ENCODE data around the gene C19orf67.

Gene C19orf67

DNA sequence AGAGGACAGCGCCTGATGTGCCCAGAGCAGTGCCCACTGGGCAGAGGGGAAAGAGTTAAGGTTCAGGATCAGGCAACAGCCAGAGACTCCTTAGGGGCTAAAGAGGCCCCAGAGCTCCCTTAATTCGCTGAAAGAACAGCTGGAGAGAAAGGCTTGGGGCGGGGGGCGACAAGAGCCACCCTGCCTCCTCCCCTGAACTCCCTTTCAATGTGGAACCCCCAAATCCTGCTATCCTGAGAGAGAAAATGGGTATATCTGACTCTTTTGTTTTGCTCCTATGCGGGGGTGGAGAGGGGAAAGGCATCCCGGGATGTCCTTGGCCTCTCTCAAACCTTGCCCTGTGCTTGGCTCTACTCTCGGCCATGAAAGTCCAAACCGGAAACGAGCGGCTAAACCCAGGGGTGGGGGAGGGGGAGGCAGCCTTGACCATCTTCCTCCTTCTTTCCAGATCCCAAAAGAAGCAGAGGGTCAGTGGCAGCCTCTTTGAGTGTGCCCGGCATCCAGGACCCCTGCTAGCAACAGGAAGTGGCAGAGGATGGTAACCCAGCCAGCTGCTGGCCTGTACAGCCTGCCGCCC lies 27.3 kb upstream of the C19orf67 start:
- Histone ChIP-seq H3K4me3 (ENCODE audit: low read depth, low read length) (no peak overlapping the region), H2BK120ac (ENCODE audit: insufficient read depth, low read length, poor library complexity) (no peak overlapping the region), H3K27ac (ENCODE audit: low read depth, low read length) (no peak overlapping the region), H3K4me2 (ENCODE audit: low read length) (no peak overlapping the region), H4K12ac (ENCODE audit: low read depth, low read length) (no peak overlapping the region), H2AFZ (ENCODE audit: insufficient read depth, low read length, poor library complexity) (no peak overlapping the region), H2AK5ac (ENCODE audit: low read length) (no peak overlapping the region), H3K79me2 (ENCODE audit: control insufficient read depth, insufficient read depth, low read length, poor library complexity) (peaks cover 2% of the 10 kb centered on the region), H3K18ac (ENCODE audit: low read length) (no peak overlapping the region), H3K4ac (ENCODE audit: low read depth, low read length) (no peak overlapping the region), H2BK5ac (ENCODE audit: low read depth, low read length, poor library complexity) (no peak overlapping the region), H4K8ac (ENCODE audit: low read depth, low read length) (no peak overlapping the region), H4K91ac (ENCODE audit: low read depth, low read length) (no peak overlapping the region), H3K9me3 (ENCODE audit: insufficient read depth, low read depth, low read length) (no peaks in the 10 kb centered on the region), H3K27me3 (ENCODE audit: insufficient read depth, low read length) (no peaks in the 10 kb centered on the region), H2BK12ac (ENCODE audit: low read length) (no peak overlapping the region), H3K4me1 (ENCODE audit: control insufficient read depth in 1 of 2, insufficient read depth in 2 of 2, low read length in 2 of 2) (peaks cover 5 to 18% of the 10 kb centered on the region in 2 experiments), H3K79me1 (ENCODE audit: low read length) (no peaks in the 10 kb centered on the region), H3K23ac (ENCODE audit: low read length) (no peak overlapping the region), H3K14ac (ENCODE audit: low read length) (no peak overlapping the region), H3K36me3 (ENCODE audit: control insufficient read depth in 1 of 2, insufficient read depth in 2 of 2, low read length in 2 of 2) (no peaks in the 10 kb centered on the region), H3K9ac (ENCODE audit: low read length) (no peak overlapping the region)
- DNase-seq = no peak
- WGBS (ENCODE audit: extremely low coverage, insufficient coverage, insufficient read length) = no CpG with 5 or more reads among the region's 12 CpGs

DNA sequence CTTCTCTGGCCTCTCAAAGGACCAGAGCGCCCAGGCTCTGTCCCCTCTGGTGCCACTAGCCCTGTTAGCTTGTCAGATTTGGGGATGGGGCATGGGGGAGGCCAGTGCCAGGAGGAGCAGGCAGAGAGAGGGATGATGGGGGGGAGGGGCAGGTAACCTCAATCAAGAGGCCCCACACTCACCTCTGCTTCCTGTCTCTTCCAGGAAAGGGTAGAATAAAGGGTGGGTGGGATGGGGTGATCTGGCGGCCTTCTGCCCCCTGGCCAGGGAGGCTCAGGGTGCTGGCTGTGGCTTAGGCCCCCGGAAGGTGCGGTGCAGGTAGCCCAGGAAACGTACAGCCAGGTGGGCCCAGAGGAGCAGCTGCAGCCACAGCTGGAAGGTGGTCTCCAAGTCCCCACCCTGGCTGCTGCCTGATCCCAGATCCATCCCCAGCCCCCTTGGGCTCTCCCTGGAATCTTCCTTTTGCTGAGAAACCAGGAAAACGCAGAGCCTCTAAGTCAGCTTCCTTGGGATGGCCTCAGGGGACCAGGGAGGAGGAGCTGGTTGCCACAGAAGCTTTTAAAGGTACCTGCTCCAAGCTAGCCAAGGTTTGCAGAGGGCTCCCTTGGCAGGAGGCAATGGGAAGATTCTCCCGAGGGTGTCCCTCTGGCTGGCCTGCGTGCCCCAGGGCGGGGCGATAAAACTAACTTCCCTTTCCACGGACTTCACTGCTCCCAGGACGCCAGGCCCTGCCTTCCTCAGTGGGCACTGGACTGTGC lies 26.6 kb upstream of the C19orf67 start:
- Histone ChIP-seq H4K8ac (ENCODE audit: low read depth, low read length) (no peak overlapping the region), H2BK12ac (ENCODE audit: low read length) (no peak overlapping the region), H3K27ac (ENCODE audit: low read depth, low read length) (no peak overlapping the region), H3K4me1 (ENCODE audit: control insufficient read depth in 1 of 2, insufficient read depth in 2 of 2, low read length in 2 of 2) (peaks cover 5 to 18% of the 10 kb centered on the region in 2 experiments), H3K4me3 (ENCODE audit: low read depth, low read length) (no peak overlapping the region), H4K91ac (ENCODE audit: low read depth, low read length) (no peak overlapping the region), H4K12ac (ENCODE audit: low read depth, low read length) (no peak overlapping the region), H2AK5ac (ENCODE audit: low read length) (no peak overlapping the region), H3K4ac (ENCODE audit: low read depth, low read length) (no peak overlapping the region), H3K79me2 (ENCODE audit: control insufficient read depth, insufficient read depth, low read length, poor library complexity) (peaks cover 1% of the 10 kb centered on the region), H2AFZ (ENCODE audit: insufficient read depth, low read length, poor library complexity) (no peak overlapping the region), H3K14ac (ENCODE audit: low read length) (no peak overlapping the region), H3K79me1 (ENCODE audit: low read length) (no peaks in the 10 kb centered on the region), H3K9ac (ENCODE audit: low read length) (peak overlapping the region; percentile 41), H3K4me2 (ENCODE audit: low read length) (no peak overlapping the region), H3K23ac (ENCODE audit: low read length) (no peak overlapping the region), H3K9me3 (ENCODE audit: insufficient read depth, low read depth, low read length) (no peaks in the 10 kb centered on the region), H3K18ac (ENCODE audit: low read length) (no peak overlapping the region), H3K27me3 (ENCODE audit: insufficient read depth, low read length) (no peaks in the 10 kb centered on the region), H2BK120ac (ENCODE audit: insufficient read depth, low read length, poor library complexity) (no peak overlapping the region), H3K36me3 (ENCODE audit: control insufficient read depth in 1 of 2, insufficient read depth in 2 of 2, low read length in 2 of 2) (peaks cover 0 to 3% of the 10 kb centered on the region in 2 experiments), H2BK5ac (ENCODE audit: low read depth, low read length, poor library complexity) (no peak overlapping the region)
- no peak for DNase-seq
- no CpG with 5 or more reads among the region's 12 CpGs for WGBS (ENCODE audit: extremely low coverage, insufficient coverage, insufficient read length)

DNA sequence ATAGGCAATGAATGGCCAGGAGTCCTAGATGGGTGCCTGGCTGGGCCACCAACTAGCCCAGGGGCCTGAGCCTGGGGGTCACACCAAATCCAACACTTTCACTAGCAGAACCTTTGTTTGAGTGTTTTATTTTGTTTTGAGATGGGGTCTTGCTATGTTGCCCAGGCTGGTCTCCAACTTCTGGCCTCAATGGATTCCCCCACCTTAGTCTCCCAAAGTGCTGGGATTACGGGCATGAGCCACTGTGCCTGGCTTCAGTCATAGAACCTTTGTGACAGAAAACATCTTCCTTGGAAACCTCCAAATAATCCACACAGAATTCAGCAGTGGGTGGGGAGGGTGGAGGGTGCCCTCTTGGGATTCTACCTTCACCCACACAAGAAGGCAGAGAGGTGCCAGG lies 25.9 kb upstream of the C19orf67 start:
- WGBS (ENCODE audit: extremely low coverage, insufficient coverage, insufficient read length) = no CpG with 5 or more reads among the region's 1 CpG
- H3K4ac ChIP-seq (ENCODE audit: low read depth, low read length) = no peak overlapping the region

DNA sequence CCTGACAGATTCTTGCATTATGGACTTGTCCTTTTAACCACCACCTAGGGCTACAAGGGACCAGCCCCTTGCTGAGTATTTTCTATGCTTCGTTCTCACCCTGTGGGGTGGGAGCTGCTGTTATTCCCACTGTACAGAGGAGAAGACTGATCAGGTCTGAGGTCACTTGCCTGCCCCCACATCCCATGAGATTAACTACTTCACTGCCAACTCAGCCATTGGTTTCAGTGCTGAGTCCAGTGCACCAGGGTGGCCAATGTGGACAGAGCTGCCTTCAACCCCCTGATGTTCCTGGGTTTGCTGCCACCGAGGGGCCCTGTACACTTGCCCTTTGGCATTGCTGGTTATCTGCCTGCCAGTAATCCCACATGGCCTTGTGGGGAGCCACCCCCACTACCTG lies 25.1 kb upstream of the C19orf67 start:
- Histone ChIP-seq H2BK120ac (ENCODE audit: insufficient read depth, low read length, poor library complexity) (no peak overlapping the region), H3K14ac (ENCODE audit: low read length) (no peak overlapping the region)

More for the DNA sequence above, 25.9 kb upstream of the C19orf67 start:
- no peak overlapping the region for H3K14ac ChIP-seq (ENCODE audit: low read length)
- no peak for DNase-seq
- H3K23ac ChIP-seq (ENCODE audit: low read length) = no peak overlapping the region
- H2BK12ac ChIP-seq (ENCODE audit: low read length) = no peak overlapping the region
- H2BK5ac ChIP-seq (ENCODE audit: low read depth, low read length, poor library complexity) = no peak overlapping the region
- no peak overlapping the region for H4K12ac ChIP-seq (ENCODE audit: low read depth, low read length)
- H3K4me1 ChIP-seq (ENCODE audit: control insufficient read depth in 1 of 2, insufficient read depth in 2 of 2, low read length in 2 of 2) = peaks cover 2 to 10% of the 10 kb centered on the region in 2 experiments
- no peaks in the 10 kb centered on the region for H3K9me3 ChIP-seq (ENCODE audit: insufficient read depth, low read depth, low read length)
- no peak overlapping the region for H3K9ac ChIP-seq (ENCODE audit: low read length)
- no peaks in the 10 kb centered on the region for H3K79me2 ChIP-seq (ENCODE audit: control insufficient read depth, insufficient read depth, low read length, poor library complexity)
- H4K8ac ChIP-seq (ENCODE audit: low read depth, low read length) = no peak overlapping the region
- H3K18ac ChIP-seq (ENCODE audit: low read length) = no peak overlapping the region
- H3K27ac ChIP-seq (ENCODE audit: low read depth, low read length) = no peak overlapping the region
- no peak overlapping the region for H3K4me2 ChIP-seq (ENCODE audit: low read length)
- H2AFZ ChIP-seq (ENCODE audit: insufficient read depth, low read length, poor library complexity) = no peak overlapping the region
- no peak overlapping the region for H2BK120ac ChIP-seq (ENCODE audit: insufficient read depth, low read length, poor library complexity)
- no peak overlapping the region for H2AK5ac ChIP-seq (ENCODE audit: low read length)
- no peaks in the 10 kb centered on the region for H3K79me1 ChIP-seq (ENCODE audit: low read length)
- H3K4me3 ChIP-seq (ENCODE audit: low read depth, low read length) = no peak overlapping the region
- H4K91ac ChIP-seq (ENCODE audit: low read depth, low read length) = no peak overlapping the region
- H3K27me3 ChIP-seq (ENCODE audit: insufficient read depth, low read length) = no peaks in the 10 kb centered on the region
- H3K36me3 ChIP-seq (ENCODE audit: control insufficient read depth in 1 of 2, insufficient read depth in 2 of 2, low read length in 2 of 2) = peaks cover 4 to 7% of the 10 kb centered on the region in 2 experiments

More for the DNA sequence above, 25.1 kb upstream of the C19orf67 start:
- Histone ChIP-seq H3K27ac (ENCODE audit: low read depth, low read length) (no peak overlapping the region), H2BK5ac (ENCODE audit: low read depth, low read length, poor library complexity) (no peak overlapping the region), H3K36me3 (ENCODE audit: control insufficient read depth in 1 of 2, insufficient read depth in 2 of 2, low read length in 2 of 2) (peaks cover 9 to 13% of the 10 kb centered on the region in 2 experiments), H3K4me2 (ENCODE audit: low read length) (no peak overlapping the region), H3K23ac (ENCODE audit: low read length) (no peak overlapping the region), H2BK12ac (ENCODE audit: low read length) (no peak overlapping the region), H3K4ac (ENCODE audit: low read depth, low read length) (no peak overlapping the region), H3K9ac (ENCODE audit: low read length) (no peak overlapping the region), H4K91ac (ENCODE audit: low read depth, low read length) (no peak overlapping the region), H3K18ac (ENCODE audit: low read length) (no peak overlapping the region), H3K4me3 (ENCODE audit: low read depth, low read length) (no peak overlapping the region), H3K79me1 (ENCODE audit: low read length) (no peaks in the 10 kb centered on the region), H3K79me2 (ENCODE audit: control insufficient read depth, insufficient read depth, low read length, poor library complexity) (no peaks in the 10 kb centered on the region), H3K4me1 (ENCODE audit: control insufficient read depth in 1 of 2, insufficient read depth in 2 of 2, low read length in 2 of 2) (peaks cover 2 to 8% of the 10 kb centered on the region in 2 experiments), H4K8ac (ENCODE audit: low read depth, low read length) (no peak overlapping the region), H2AK5ac (ENCODE audit: low read length) (no peak overlapping the region), H2AFZ (ENCODE audit: insufficient read depth, low read length, poor library complexity) (no peak overlapping the region), H4K12ac (ENCODE audit: low read depth, low read length) (no peak overlapping the region), H3K27me3 (ENCODE audit: insufficient read depth, low read length) (no peaks in the 10 kb centered on the region), H3K9me3 (ENCODE audit: insufficient read depth, low read depth, low read length) (no peaks in the 10 kb centered on the region)
- no peak for DNase-seq
- WGBS (ENCODE audit: extremely low coverage, insufficient coverage, insufficient read length) = no CpG with 5 or more reads among the region's 2 CpGs

All from trophoblast cell (in vitro differentiated cells and primary cell).